ENCODE data around the gene ZNF775.

Gene ZNF775

GRCh38 chr7:150341263-150342120 is 37.6 kb upstream of the ZNF775 start, which contains the start of gene RARRES2:
TSS of gene RARRES2 (minus strand) at chr7:150341629. CDS start at chr7:150340609, 1,020 bp downstream.
- TF ChIP-seq FOXK2 (IDR thresholded peaks at IDR 0.05) = no peak
- no peak for TF ChIP-seq LEF1 (IDR thresholded peaks at IDR 0.05; ENCODE audit: borderline replicate concordance)
- no peak for TF ChIP-seq FOXA1 (IDR thresholded peaks at IDR 0.05)
- TF ChIP-seq CTBP1 (IDR thresholded peaks at IDR 0.05; ENCODE audit: borderline replicate concordance) = no peak
- TF ChIP-seq PKNOX1 (IDR thresholded peaks at IDR 0.05) = no peak
- no peak for TF ChIP-seq TARDBP (IDR thresholded peaks at IDR 0.05)
- TF ChIP-seq ELF4 (IDR thresholded peaks at IDR 0.05) = no peak
- TF ChIP-seq ARNT (IDR thresholded peaks at IDR 0.05) = no peak
- no peak for DNase-seq (ENCODE audit: extremely low spot score)
- ChIA-PET CTCF (no interaction called here), POLR2A (no interaction called here)

- CTCF ChIA-PET = no interaction called here
- no peak for DNase-seq (ENCODE audit: extremely low spot score)
- POLR2A ChIA-PET = no interaction called here
- TF ChIP-seq LEF1 (IDR thresholded peaks at IDR 0.05; ENCODE audit: borderline replicate concordance) (no peak), FOXA1 (IDR thresholded peaks at IDR 0.05) (no peak), ZNF384 (IDR thresholded peaks at IDR 0.05) (no peak), PKNOX1 (IDR thresholded peaks at IDR 0.05) (no peak), ELF4 (IDR thresholded peaks at IDR 0.05) (no peak), CTBP1 (IDR thresholded peaks at IDR 0.05; ENCODE audit: borderline replicate concordance) (no peak), ARNT (IDR thresholded peaks at IDR 0.05) (no peak), SP1 (IDR thresholded peaks at IDR 0.05) (no peak), SUZ12 (IDR thresholded peaks at IDR 0.05) (no peak)
Measured at GRCh38 chr7:150342121-150342408, 37.1 kb upstream of the ZNF775 start.

- no peak for DNase-seq (ENCODE audit: extremely low spot score)
- CTCF ChIA-PET = no interaction called here
- POLR2A ChIA-PET = interaction anchor here (0.7 to 1.2 kb wide), 2 partner anchors 10 to 12 kb away, joined by 3 read pairs; no protein-coding TSS in a partner anchor
Measured at GRCh38 chr7:150343225-150343624, 35.9 kb upstream of the ZNF775 start.

GRCh38 chr7:150344299-150344698 is 34.8 kb upstream of the ZNF775 start:
- POLR2A ChIA-PET = interaction anchor here (0.6 kb wide), 1 partner anchor 516 kb away, joined by 4 read pairs; no protein-coding TSS in a partner anchor

More at GRCh38 chr7:150343225-150343624, 35.9 kb upstream of the ZNF775 start:
- TF ChIP-seq FOXA1 (IDR thresholded peaks at IDR 0.05) (no peak), BHLHE40 (IDR thresholded peaks at IDR 0.05; ENCODE audit: borderline replicate concordance) (no peak)

GRCh38 chr7:150345012-150345411 is 34.1 kb upstream of the ZNF775 start:
- ChIA-PET CTCF (no interaction called here), POLR2A (interaction anchor here (0.6 kb wide), 1 partner anchor 516 kb away, joined by 4 read pairs; no protein-coding TSS in a partner anchor)
- no peak for TF ChIP-seq CTBP1 (IDR thresholded peaks at IDR 0.05; ENCODE audit: borderline replicate concordance)
- TF ChIP-seq SUZ12 (IDR thresholded peaks at IDR 0.05) = no peak
- TF ChIP-seq ELF4 (IDR thresholded peaks at IDR 0.05) = no peak
- TF ChIP-seq PKNOX1 (IDR thresholded peaks at IDR 0.05) = no peak
- TF ChIP-seq FOXK2 (IDR thresholded peaks at IDR 0.05) = no peak
- TF ChIP-seq TARDBP (IDR thresholded peaks at IDR 0.05) = no peak
- no peak for TF ChIP-seq ZNF384 (IDR thresholded peaks at IDR 0.05)
- TF ChIP-seq L3MBTL2 (conservative IDR thresholded peaks at IDR 0.05) = no peak
- TF ChIP-seq BHLHE40 (IDR thresholded peaks at IDR 0.05; ENCODE audit: borderline replicate concordance) = no peak
- no peak for TF ChIP-seq HDGF (IDR thresholded peaks at IDR 0.05; ENCODE audit: borderline replicate concordance)
- no peak for TF ChIP-seq SP1 (IDR thresholded peaks at IDR 0.05)
- no peak for TF ChIP-seq FOXA1 (IDR thresholded peaks at IDR 0.05)
- TF ChIP-seq LEF1 (IDR thresholded peaks at IDR 0.05; ENCODE audit: borderline replicate concordance) = no peak
- TF ChIP-seq ARNT (IDR thresholded peaks at IDR 0.05) = no peak
- no peak for TF ChIP-seq NFRKB (IDR thresholded peaks at IDR 0.05)
- TF ChIP-seq FOXM1 (IDR thresholded peaks at IDR 0.05; ENCODE audit: borderline replicate concordance) = no peak
- no peak for DNase-seq (ENCODE audit: extremely low spot score)

More at GRCh38 chr7:150344299-150344698, 34.8 kb upstream of the ZNF775 start:
- no peak for TF ChIP-seq L3MBTL2 (conservative IDR thresholded peaks at IDR 0.05)
- CTCF ChIA-PET = no interaction called here
- DNase-seq (ENCODE audit: extremely low spot score) = no peak

GRCh38 chr7:150346922-150347321 is 32.2 kb upstream of the ZNF775 start:
- no peak for DNase-seq (ENCODE audit: extremely low spot score)
- no peak for TF ChIP-seq SUZ12 (IDR thresholded peaks at IDR 0.05)
- TF ChIP-seq FOXA1 (IDR thresholded peaks at IDR 0.05) = no peak
- no peak for TF ChIP-seq PKNOX1 (IDR thresholded peaks at IDR 0.05)
- no peak for TF ChIP-seq FOXM1 (IDR thresholded peaks at IDR 0.05; ENCODE audit: borderline replicate concordance)
- TF ChIP-seq ELF4 (IDR thresholded peaks at IDR 0.05) = no peak
- TF ChIP-seq ZNF384 (IDR thresholded peaks at IDR 0.05) = no peak
- TF ChIP-seq NFRKB (IDR thresholded peaks at IDR 0.05) = no peak
- TF ChIP-seq LEF1 (IDR thresholded peaks at IDR 0.05; ENCODE audit: borderline replicate concordance) = no peak
- no peak for TF ChIP-seq ARNT (IDR thresholded peaks at IDR 0.05)
- no peak for TF ChIP-seq SP1 (IDR thresholded peaks at IDR 0.05)
- TF ChIP-seq BHLHE40 (IDR thresholded peaks at IDR 0.05; ENCODE audit: borderline replicate concordance) = no peak
- ChIA-PET POLR2A (interaction anchor here (1.2 to 1.5 kb wide), 2 partner anchors 22 to 24 kb away, joined by 3 to 4 read pairs; partner anchors contain the start of genes ACTR3C, LRRC61 and REPIN1), CTCF (interaction anchor here (1.4 kb wide), 1 partner anchor 15 kb away, joined by 3 read pairs; no protein-coding TSS in a partner anchor)
